ENCODE data around the gene FOXC1. TPM values are rescaled to one million over a fixed set of nuclear protein-coding genes. Genes with fewer than 3 reads are reported as not detected.

The FOXC1 gene
- polyA plus RNA-seq, 2 donors, result 1.5 to 2.3 TPM

- 96 to 99% methylated on average over 3 of the region's 3 CpGs for WGBS, 2 donors
- H3K9me3 ChIP-seq (ENCODE audit: control insufficient read depth in 2 of 2, insufficient read depth in 1 of 2, low read depth in 1 of 2, low read length in 1 of 2), result no peaks in the 10 kb centered on the region
- no peaks in the 10 kb centered on the region for H3K27me3 ChIP-seq (ENCODE audit: control insufficient read depth in 1 of 2, insufficient read depth in 2 of 2, low read length in 2 of 2)
- H3K4me1 ChIP-seq (ENCODE audit: control insufficient read depth in 2 of 2, insufficient read depth in 2 of 2, low read length in 1 of 2), result no peaks in the 10 kb centered on the region
- H3K36me3 ChIP-seq (ENCODE audit: control insufficient read depth in 2 of 2, insufficient read depth in 2 of 2, low read length in 1 of 2), result no peaks in the 10 kb centered on the region
- H3K27ac ChIP-seq (ENCODE audit: low read depth in 2 of 2, low read length in 1 of 2), result no peak overlapping the region
- no peak overlapping the region for H3K4me3 ChIP-seq (ENCODE audit: low read depth in 1 of 2, low read length in 2 of 2)
Observed at GRCh38 chr6:1651362-1651761, 41.6 kb downstream of the FOXC1 start.

- Histone ChIP-seq H3K27ac (ENCODE audit: low read depth in 2 of 2, low read length in 1 of 2) (no peak overlapping the region), H3K36me3 (ENCODE audit: control insufficient read depth in 2 of 2, insufficient read depth in 2 of 2, low read length in 1 of 2) (peaks cover 0 to 2% of the 10 kb centered on the region in 2 donors), H3K27me3 (ENCODE audit: control insufficient read depth in 1 of 2, insufficient read depth in 2 of 2, low read length in 2 of 2) (no peaks in the 10 kb centered on the region), H3K9me3 (ENCODE audit: control insufficient read depth in 2 of 2, insufficient read depth in 1 of 2, low read depth in 1 of 2, low read length in 1 of 2) (no peaks in the 10 kb centered on the region), H3K4me3 (ENCODE audit: low read depth in 1 of 2, low read length in 2 of 2) (no peak overlapping the region), H3K4me1 (ENCODE audit: control insufficient read depth in 2 of 2, insufficient read depth in 2 of 2, low read length in 1 of 2) (no peaks in the 10 kb centered on the region)
- WGBS, 2 donors, result 92 to 94% methylated on average over 10 of the region's 10 CpGs
Observed at GRCh38 chr6:1652842-1653241, 43.1 kb downstream of the FOXC1 start.

- Histone ChIP-seq H3K27ac (ENCODE audit: low read depth in 2 of 2, low read length in 1 of 2) (no peak overlapping the region), H3K4me3 (ENCODE audit: low read depth in 1 of 2, low read length in 2 of 2) (no peak overlapping the region), H3K36me3 (ENCODE audit: control insufficient read depth in 2 of 2, insufficient read depth in 2 of 2, low read length in 1 of 2) (peaks cover 0 to 2% of the 10 kb centered on the region in 2 donors), H3K27me3 (ENCODE audit: control insufficient read depth in 1 of 2, insufficient read depth in 2 of 2, low read length in 2 of 2) (no peaks in the 10 kb centered on the region), H3K9me3 (ENCODE audit: control insufficient read depth in 2 of 2, insufficient read depth in 1 of 2, low read depth in 1 of 2, low read length in 1 of 2) (no peaks in the 10 kb centered on the region), H3K4me1 (ENCODE audit: control insufficient read depth in 2 of 2, insufficient read depth in 2 of 2, low read length in 1 of 2) (no peaks in the 10 kb centered on the region)
- 86% methylated on average over 4 of the region's 4 CpGs for WGBS, 2 donors
Observed at GRCh38 chr6:1654054-1654453, 44.3 kb downstream of the FOXC1 start.

- H3K4me1 ChIP-seq (ENCODE audit: control insufficient read depth in 2 of 2, insufficient read depth in 2 of 2, low read length in 1 of 2), result no peaks in the 10 kb centered on the region
- H3K4me3 ChIP-seq (ENCODE audit: low read depth in 1 of 2, low read length in 2 of 2), result no peak overlapping the region
- no peaks in the 10 kb centered on the region for H3K27me3 ChIP-seq (ENCODE audit: control insufficient read depth in 1 of 2, insufficient read depth in 2 of 2, low read length in 2 of 2)
- H3K36me3 ChIP-seq (ENCODE audit: control insufficient read depth in 2 of 2, insufficient read depth in 2 of 2, low read length in 1 of 2), result peaks cover 0 to 2% of the 10 kb centered on the region in 2 donors
- H3K9me3 ChIP-seq (ENCODE audit: control insufficient read depth in 2 of 2, insufficient read depth in 1 of 2, low read depth in 1 of 2, low read length in 1 of 2), result no peaks in the 10 kb centered on the region
- 84 to 90% methylated on average over 13 of the region's 13 CpGs for WGBS, 2 donors
- no peak overlapping the region for H3K27ac ChIP-seq (ENCODE audit: low read depth in 2 of 2, low read length in 1 of 2)
Observed at GRCh38 chr6:1657116-1657770, 47.5 kb downstream of the FOXC1 start.

- no peaks in the 10 kb centered on the region for H3K27me3 ChIP-seq (ENCODE audit: control insufficient read depth in 1 of 2, insufficient read depth in 2 of 2, low read length in 2 of 2)
- H3K4me3 ChIP-seq (ENCODE audit: low read depth in 1 of 2, low read length in 2 of 2), result no peak overlapping the region
- H3K27ac ChIP-seq (ENCODE audit: low read depth in 2 of 2, low read length in 1 of 2), result no peak overlapping the region
- no peaks in the 10 kb centered on the region for H3K4me1 ChIP-seq (ENCODE audit: control insufficient read depth in 2 of 2, insufficient read depth in 2 of 2, low read length in 1 of 2)
- peaks cover 0 to 2% of the 10 kb centered on the region in 2 donors for H3K36me3 ChIP-seq (ENCODE audit: control insufficient read depth in 2 of 2, insufficient read depth in 2 of 2, low read length in 1 of 2)
- WGBS, 2 donors, result 84 to 87% methylated on average over 7 of the region's 7 CpGs
- no peaks in the 10 kb centered on the region for H3K9me3 ChIP-seq (ENCODE audit: control insufficient read depth in 2 of 2, insufficient read depth in 1 of 2, low read depth in 1 of 2, low read length in 1 of 2)
Observed at GRCh38 chr6:1657771-1658165, 48.1 kb downstream of the FOXC1 start.

GRCh38 chr6:1658212-1659005 is 48.7 kb downstream of the FOXC1 start:
- Histone ChIP-seq H3K36me3 (ENCODE audit: control insufficient read depth in 2 of 2, insufficient read depth in 2 of 2, low read length in 1 of 2) (peaks cover 0 to 2% of the 10 kb centered on the region in 2 donors), H3K4me3 (ENCODE audit: low read depth in 1 of 2, low read length in 2 of 2) (no peak overlapping the region), H3K27me3 (ENCODE audit: control insufficient read depth in 1 of 2, insufficient read depth in 2 of 2, low read length in 2 of 2) (no peaks in the 10 kb centered on the region), H3K9me3 (ENCODE audit: control insufficient read depth in 2 of 2, insufficient read depth in 1 of 2, low read depth in 1 of 2, low read length in 1 of 2) (no peaks in the 10 kb centered on the region), H3K4me1 (ENCODE audit: control insufficient read depth in 2 of 2, insufficient read depth in 2 of 2, low read length in 1 of 2) (no peaks in the 10 kb centered on the region), H3K27ac (ENCODE audit: low read depth in 2 of 2, low read length in 1 of 2) (no peak overlapping the region)
- 93% methylated on average over 15 of the region's 15 CpGs for WGBS, 2 donors

- no peak overlapping the region for H3K4me3 ChIP-seq (ENCODE audit: low read depth in 1 of 2, low read length in 2 of 2)
- whole genome bisulfite sequencing, 2 donors, result 86 to 89% methylated on average over 7 of the region's 7 CpGs
- H3K27me3 ChIP-seq (ENCODE audit: control insufficient read depth in 1 of 2, insufficient read depth in 2 of 2, low read length in 2 of 2), result no peaks in the 10 kb centered on the region
- H3K4me1 ChIP-seq (ENCODE audit: control insufficient read depth in 2 of 2, insufficient read depth in 2 of 2, low read length in 1 of 2), result no peaks in the 10 kb centered on the region
- peaks cover 0 to 2% of the 10 kb centered on the region in 2 donors for H3K36me3 ChIP-seq (ENCODE audit: control insufficient read depth in 2 of 2, insufficient read depth in 2 of 2, low read length in 1 of 2)
- H3K27ac ChIP-seq (ENCODE audit: low read depth in 2 of 2, low read length in 1 of 2), result no peak overlapping the region
- H3K9me3 ChIP-seq (ENCODE audit: control insufficient read depth in 2 of 2, insufficient read depth in 1 of 2, low read depth in 1 of 2, low read length in 1 of 2), result no peaks in the 10 kb centered on the region
Observed at GRCh38 chr6:1659816-1660215, 50.1 kb downstream of the FOXC1 start.

- Histone ChIP-seq H3K27me3 (ENCODE audit: control insufficient read depth in 1 of 2, insufficient read depth in 2 of 2, low read length in 2 of 2) (no peaks in the 10 kb centered on the region), H3K27ac (ENCODE audit: low read depth in 2 of 2, low read length in 1 of 2) (no peak overlapping the region), H3K36me3 (ENCODE audit: control insufficient read depth in 2 of 2, insufficient read depth in 2 of 2, low read length in 1 of 2) (no peaks in the 10 kb centered on the region), H3K4me1 (ENCODE audit: control insufficient read depth in 2 of 2, insufficient read depth in 2 of 2, low read length in 1 of 2) (no peaks in the 10 kb centered on the region), H3K9me3 (ENCODE audit: control insufficient read depth in 2 of 2, insufficient read depth in 1 of 2, low read depth in 1 of 2, low read length in 1 of 2) (no peaks in the 10 kb centered on the region), H3K4me3 (ENCODE audit: low read depth in 1 of 2, low read length in 2 of 2) (no peak overlapping the region)
Observed at GRCh38 chr6:1662534-1662933, 52.8 kb downstream of the FOXC1 start.

Measured in esophagus (tissue), 2 donors.